BLaER1 (cell line): ENCODE data around the gene TIGD3.

Experiments used
- H3K27ac ChIP-seq: shearing (Covaris generic); formaldehyde crosslinking; 2 replicates; pipeline ENCODE4 v1.8.1; 2022
- H3K27me3 ChIP-seq: shearing (Covaris generic); formaldehyde crosslinking; 2 replicates; pipeline ENCODE4 v1.8.1; 2022
- H3K36me3 ChIP-seq: shearing (Covaris generic); formaldehyde crosslinking; 2 replicates; pipeline ENCODE4 v1.8.1; 2022
- H3K4me1 ChIP-seq: shearing (Covaris generic); formaldehyde crosslinking; 2 replicates; pipeline ENCODE4 v1.8.1; 2022
- H3K4me2 ChIP-seq: shearing (Covaris generic); formaldehyde crosslinking; 2 replicates; pipeline ENCODE4 v1.8.1; 2022
- H3K4me3 ChIP-seq: shearing (Covaris generic); formaldehyde crosslinking; 2 replicates; pipeline ENCODE4 v1.8.1; 2022
- H3K9ac ChIP-seq: shearing (Covaris generic); formaldehyde crosslinking; 2 replicates; pipeline ENCODE4 v1.8.1; 2022
- H3K9me3 ChIP-seq: shearing (Covaris generic); formaldehyde crosslinking; 2 replicates; pipeline ENCODE4 v1.8.1; 2022
- H4K20me1 ChIP-seq: shearing (Covaris generic); formaldehyde crosslinking; 2 replicates; pipeline ENCODE4 v1.8.1; 2022
- Cebpa-rat ChIP-seq: shearing (Covaris generic); IDR thresholded peaks from 2 replicates; pipeline ENCODE4 v1.8.1; 2022

TIGD3 gene

DNA sequence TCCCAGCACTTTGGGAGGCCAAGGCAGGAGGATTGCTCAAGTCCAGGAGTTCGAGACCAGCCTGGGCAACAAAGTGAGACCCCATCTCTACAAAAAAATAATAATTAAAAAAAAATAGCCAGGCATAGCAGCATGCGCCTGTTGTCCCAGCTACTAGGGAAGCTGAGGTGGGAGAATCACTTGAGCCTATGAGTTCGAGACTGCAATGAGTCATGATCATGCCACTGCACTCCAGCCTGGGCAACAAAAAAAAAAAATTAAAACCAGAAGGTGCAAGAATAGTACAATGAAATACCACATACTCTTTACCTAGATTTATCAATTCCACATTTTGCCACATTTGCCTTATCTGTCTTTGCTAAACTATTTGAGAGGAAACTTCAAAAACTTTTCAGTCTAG is 12.7 kb upstream of the TIGD3 start:
- Histone ChIP-seq H3K36me3 (peaks cover 87% of the 10 kb centered on the region), H3K4me2 (no peak overlapping the region), H3K27me3 (no peaks in the 10 kb centered on the region), H3K9me3 (no peaks in the 10 kb centered on the region), H3K27ac (no peak overlapping the region), H3K4me3 (no peak overlapping the region), H4K20me1 (peaks cover 73% of the 10 kb centered on the region), H3K4me1 (peaks cover 41% of the 10 kb centered on the region), H3K9ac (no peak overlapping the region)
- no peak for TF ChIP-seq Cebpa-rat

DNA sequence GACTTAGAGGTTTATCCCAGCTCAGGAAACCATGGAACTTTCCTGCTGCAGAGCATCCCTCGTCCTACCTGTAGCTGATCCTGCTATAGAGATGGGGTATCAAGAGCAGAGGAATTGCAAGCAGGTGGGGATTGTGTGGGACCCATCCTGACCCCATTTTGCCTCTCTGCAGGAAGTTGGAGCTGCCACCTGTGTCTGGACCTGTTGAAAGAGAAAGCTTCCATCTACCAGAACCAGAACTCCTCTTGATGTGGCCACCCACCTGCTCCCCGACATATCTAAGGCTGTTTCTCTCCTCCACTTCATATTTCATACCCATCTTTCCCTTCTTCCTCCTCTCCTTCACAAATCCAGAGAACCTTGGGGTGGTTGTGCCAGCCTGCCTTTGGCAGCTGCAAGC is 3.0 kb upstream of the TIGD3 start:
- no peak overlapping the region for H3K27ac ChIP-seq
- H3K9me3 ChIP-seq, result no peaks in the 10 kb centered on the region
- no peak overlapping the region for H3K4me3 ChIP-seq
- H3K4me2 ChIP-seq, result no peak overlapping the region
- no peaks in the 10 kb centered on the region for H3K27me3 ChIP-seq
- H3K9ac ChIP-seq, result 0 out of 2 replicates have a peak overlapping the region, but pooled peaks have one; percentile 24
- peaks cover 69% of the 10 kb centered on the region for H3K36me3 ChIP-seq
- TF ChIP-seq Cebpa-rat, result no peak
- H4K20me1 ChIP-seq, result peaks cover 32% of the 10 kb centered on the region
- peaks cover 29% of the 10 kb centered on the region for H3K4me1 ChIP-seq

DNA sequence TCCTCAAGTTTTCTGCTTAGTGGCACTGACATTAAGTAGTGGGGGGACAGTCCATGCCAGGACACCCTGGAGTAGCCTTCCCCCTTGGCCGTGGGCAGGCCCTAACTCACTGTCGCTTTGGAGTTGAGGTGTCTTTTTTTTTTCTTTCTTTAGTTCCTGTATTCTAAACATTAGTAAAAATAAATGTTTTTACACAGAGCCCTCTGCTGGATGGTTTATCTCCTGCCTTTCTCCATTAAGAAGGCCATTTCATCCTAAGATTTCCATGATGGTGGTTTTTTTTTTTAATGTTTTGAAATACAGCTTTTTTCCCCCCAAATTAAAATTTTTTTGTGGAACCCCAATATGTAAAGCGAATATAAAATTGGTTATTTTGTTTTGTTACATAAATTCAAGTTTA is 1.8 kb upstream of the TIGD3 start:
- Histone ChIP-seq H3K27me3 (no peaks in the 10 kb centered on the region), H3K4me2 (no peak overlapping the region), H3K4me3 (no peak overlapping the region), H3K36me3 (peaks cover 56% of the 10 kb centered on the region), H3K27ac (no peak overlapping the region; the same call in 1 of the 2 replicates), H3K4me1 (peaks cover 29% of the 10 kb centered on the region), H3K9ac (no peak overlapping the region), H3K9me3 (no peaks in the 10 kb centered on the region), H4K20me1 (peaks cover 32% of the 10 kb centered on the region)
- TF ChIP-seq Cebpa-rat, result no peak

DNA sequence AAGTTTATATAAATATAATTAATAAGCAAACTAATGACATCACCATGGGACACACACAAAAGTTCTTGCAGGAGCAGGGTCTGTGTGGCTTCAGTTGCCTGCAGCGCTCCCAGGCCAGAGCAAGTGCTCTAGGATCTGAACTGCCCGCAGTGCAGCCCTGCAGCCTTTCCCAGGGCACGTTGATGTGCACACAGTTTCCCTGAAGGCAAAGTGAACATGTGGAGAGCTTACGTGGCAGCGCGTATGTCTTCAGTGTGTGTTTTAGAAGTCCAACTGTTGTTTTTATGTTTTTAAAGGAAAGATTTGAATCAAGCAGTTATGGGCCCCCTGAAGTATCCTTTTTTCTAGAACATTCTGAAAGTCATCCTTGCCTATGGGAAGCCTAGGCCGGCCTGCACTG is 1.2 kb upstream of the TIGD3 start:
- H3K4me3 ChIP-seq, result no peak overlapping the region
- H3K27me3 ChIP-seq, result no peaks in the 10 kb centered on the region
- peaks cover 51% of the 10 kb centered on the region for H3K36me3 ChIP-seq
- no peak for TF ChIP-seq Cebpa-rat
- no peaks in the 10 kb centered on the region for H3K9me3 ChIP-seq
- no peak overlapping the region for H3K9ac ChIP-seq
- H3K4me1 ChIP-seq, result peaks cover 29% of the 10 kb centered on the region
- H3K4me2 ChIP-seq, result no peak overlapping the region; the same call in 1 of the 2 replicates
- H3K27ac ChIP-seq, result no peak overlapping the region
- H4K20me1 ChIP-seq, result peaks cover 32% of the 10 kb centered on the region

DNA sequence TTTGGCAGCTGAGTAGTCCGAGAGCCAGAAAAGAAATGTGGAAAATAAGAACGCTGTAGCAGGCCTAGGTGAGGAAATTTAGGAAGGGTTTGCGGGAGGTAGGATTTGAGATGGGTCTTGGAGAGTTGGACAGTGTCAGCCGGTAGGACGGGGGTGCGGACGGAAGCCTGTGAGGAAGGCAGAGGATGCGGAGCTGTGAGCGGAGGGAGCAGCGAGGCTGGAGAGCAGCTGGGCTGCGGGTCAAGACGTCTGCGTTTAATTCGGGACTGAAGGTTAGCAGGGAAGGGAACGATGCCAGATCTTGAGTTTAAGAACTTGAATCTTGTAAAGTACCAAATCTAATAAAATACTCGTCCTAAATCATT is 669 bp upstream of the TIGD3 start:
- Histone ChIP-seq H3K27ac (peak overlapping the region; percentile 12; the same call in 1 of the 2 replicates), H4K20me1 (peaks cover 32% of the 10 kb centered on the region), H3K9ac (peak overlapping the region; percentile 30; the same call in 1 of the 2 replicates), H3K4me3 (peak overlapping the region; percentile 81), H3K9me3 (no peaks in the 10 kb centered on the region), H3K4me1 (peaks cover 29% of the 10 kb centered on the region), H3K36me3 (peaks cover 45% of the 10 kb centered on the region), H3K27me3 (no peaks in the 10 kb centered on the region), H3K4me2 (peak overlapping the region; percentile 95)
- no peak for TF ChIP-seq Cebpa-rat

DNA sequence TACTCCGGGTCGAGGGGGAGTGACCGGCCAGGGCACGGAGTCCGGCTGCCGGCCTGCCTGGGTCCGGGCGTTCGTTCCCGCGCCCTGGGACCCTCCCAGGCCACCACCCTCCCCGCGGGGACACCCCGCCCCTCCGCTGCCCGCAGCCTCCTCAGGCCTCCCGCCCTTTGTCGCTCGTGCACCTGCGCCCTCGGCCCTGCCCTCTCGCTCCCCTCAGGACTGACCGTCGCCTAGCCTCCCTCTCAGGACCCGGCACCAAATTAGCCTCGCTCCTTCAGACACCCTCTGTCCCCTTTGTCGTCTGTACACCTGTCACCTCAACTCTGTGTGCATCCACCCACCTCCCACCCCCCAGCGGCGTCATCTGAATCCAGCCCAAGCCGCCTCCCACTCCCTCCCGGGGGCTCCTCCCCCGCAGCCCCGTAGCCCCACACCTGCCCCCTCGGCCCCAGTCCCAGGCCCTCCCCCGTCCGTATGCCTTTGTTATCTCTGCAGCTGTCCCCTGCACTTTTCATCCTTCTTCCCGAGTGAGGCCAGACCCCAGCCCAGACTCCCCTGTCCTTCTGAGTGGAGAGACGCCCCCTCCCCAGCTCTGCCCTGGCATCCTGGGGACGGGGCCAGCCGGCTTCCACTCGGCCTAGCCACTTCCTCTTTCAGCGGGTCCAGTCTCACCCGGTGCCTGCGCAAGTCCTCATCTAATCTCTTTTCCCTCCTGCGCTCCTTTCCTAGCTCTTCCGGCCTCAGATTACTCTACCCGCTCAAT is 643 bp downstream of the TIGD3 start:
- Histone ChIP-seq H3K27ac (peak overlapping the region; percentile 77), H4K20me1 (peaks cover 26% of the 10 kb centered on the region), H3K9ac (peak overlapping the region; percentile 82), H3K27me3 (no peaks in the 10 kb centered on the region), H3K9me3 (no peaks in the 10 kb centered on the region), H3K4me3 (peak overlapping the region; percentile 81), H3K4me1 (peaks cover 23% of the 10 kb centered on the region), H3K4me2 (peak overlapping the region; percentile 95), H3K36me3 (peaks cover 32% of the 10 kb centered on the region)
- TF ChIP-seq Cebpa-rat, result no peak

DNA sequence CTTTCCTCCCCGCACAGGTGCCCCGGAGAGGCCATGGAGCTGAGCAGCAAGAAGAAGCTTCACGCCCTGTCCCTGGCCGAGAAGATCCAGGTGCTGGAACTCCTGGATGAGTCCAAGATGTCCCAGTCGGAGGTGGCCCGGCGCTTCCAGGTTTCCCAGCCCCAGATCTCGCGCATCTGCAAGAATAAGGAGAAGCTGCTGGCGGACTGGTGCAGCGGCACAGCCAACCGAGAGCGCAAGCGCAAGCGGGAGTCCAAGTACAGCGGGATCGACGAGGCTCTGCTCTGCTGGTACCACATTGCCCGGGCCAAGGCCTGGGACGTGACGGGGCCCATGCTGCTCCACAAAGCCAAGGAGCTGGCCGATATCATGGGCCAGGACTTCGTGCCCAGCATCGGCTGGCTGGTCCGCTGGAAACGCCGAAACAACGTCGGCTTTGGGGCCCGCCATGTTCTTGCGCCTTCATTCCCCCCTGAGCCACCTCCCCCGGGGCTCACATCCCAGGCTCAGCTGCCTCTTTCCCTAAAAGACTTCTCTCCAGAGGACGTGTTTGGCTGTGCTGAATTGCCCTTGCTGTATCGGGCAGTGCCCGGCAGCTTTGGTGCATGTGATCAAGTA is 1.3 kb downstream of the TIGD3 start:
- Histone ChIP-seq H3K4me1 (peaks cover 23% of the 10 kb centered on the region), H3K36me3 (peaks cover 26% of the 10 kb centered on the region), H3K27me3 (no peaks in the 10 kb centered on the region), H3K9me3 (no peaks in the 10 kb centered on the region), H3K27ac (no peak overlapping the region), H3K4me3 (peak overlapping the region; percentile 81), H4K20me1 (peaks cover 24% of the 10 kb centered on the region), H3K4me2 (peak overlapping the region; percentile 95), H3K9ac (peak overlapping the region; percentile 34; the same call in 1 of the 2 replicates)
- no peak for TF ChIP-seq Cebpa-rat

DNA sequence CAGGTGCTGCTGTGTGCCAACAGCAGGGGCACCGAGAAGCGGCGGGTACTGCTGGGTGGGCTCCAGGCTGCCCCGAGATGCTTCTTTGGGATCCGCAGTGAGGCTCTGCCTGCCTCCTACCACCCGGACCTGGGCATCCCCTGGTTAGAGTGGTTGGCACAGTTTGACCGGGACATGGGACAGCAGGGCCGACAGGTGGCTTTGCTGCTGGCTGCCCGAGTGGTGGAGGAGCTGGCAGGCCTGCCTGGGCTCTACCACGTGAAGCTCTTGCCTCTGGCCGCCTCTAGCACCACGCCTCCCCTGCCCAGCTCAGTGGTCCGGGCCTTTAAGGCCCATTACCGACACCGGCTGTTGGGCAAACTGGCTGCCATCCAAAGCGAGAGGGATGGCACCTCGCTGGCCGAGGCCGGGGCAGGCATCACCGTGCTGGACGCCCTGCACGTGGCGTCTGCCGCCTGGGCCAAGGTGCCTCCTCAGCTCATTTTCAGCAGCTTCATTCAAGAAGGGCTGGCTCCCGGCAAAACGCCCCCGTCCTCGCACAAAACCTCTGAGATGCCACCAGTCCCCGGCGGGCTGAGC is 1.9 kb downstream of the TIGD3 start:
- no peak overlapping the region for H3K4me3 ChIP-seq
- no peaks in the 10 kb centered on the region for H3K27me3 ChIP-seq
- TF ChIP-seq Cebpa-rat, result no peak
- H3K27ac ChIP-seq, result no peak overlapping the region
- peaks cover 20% of the 10 kb centered on the region for H3K36me3 ChIP-seq
- peak overlapping the region; percentile 95; the same call in 1 of the 2 replicates for H3K4me2 ChIP-seq
- H3K9ac ChIP-seq, result no peak overlapping the region
- no peaks in the 10 kb centered on the region for H3K9me3 ChIP-seq
- peaks cover 22% of the 10 kb centered on the region for H4K20me1 ChIP-seq
- H3K4me1 ChIP-seq, result peaks cover 23% of the 10 kb centered on the region

DNA sequence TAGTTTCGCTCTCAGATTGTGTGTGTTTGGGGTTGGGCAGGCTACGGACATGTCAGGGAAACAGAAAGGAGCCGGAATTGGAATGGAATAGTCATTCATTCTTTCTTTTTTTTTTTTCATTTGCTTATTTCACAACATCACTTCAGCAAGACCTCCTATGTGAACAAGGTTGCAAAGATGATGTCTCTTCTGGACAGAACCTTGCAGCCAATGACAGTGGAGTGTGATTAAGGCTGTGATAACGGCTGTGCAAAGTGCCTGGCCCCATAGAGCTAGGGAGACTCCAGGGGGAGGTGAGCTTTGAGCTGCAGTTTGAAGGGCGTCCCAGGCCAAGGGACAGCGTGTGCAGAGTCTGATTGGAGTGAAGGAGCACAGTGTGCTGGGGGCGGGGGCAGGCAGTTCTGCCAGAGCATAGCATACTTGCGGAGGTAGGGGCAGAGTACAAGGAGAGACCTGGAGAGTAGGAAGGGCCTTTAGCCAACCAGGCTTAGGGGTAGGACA is 3.4 kb downstream of the TIGD3 start:
- Histone ChIP-seq H4K20me1 (peaks cover 9% of the 10 kb centered on the region), H3K4me1 (peaks cover 29% of the 10 kb centered on the region), H3K4me2 (no peak overlapping the region), H3K9ac (no peak overlapping the region), H3K36me3 (peaks cover 8% of the 10 kb centered on the region; the same call in 1 of the 2 replicates), H3K27ac (no peak overlapping the region), H3K9me3 (no peaks in the 10 kb centered on the region), H3K4me3 (no peak overlapping the region), H3K27me3 (no peaks in the 10 kb centered on the region)
- TF ChIP-seq Cebpa-rat, result no peak
